Stimulated activated naive CD8-positive, alpha-beta T cell treated with anti-CD3 and anti-CD28 coated beads, Interleukin-15, Interleukin-2, amounts not matched to agents 100 U/mL and 50 U/mL, for 24 hours (primary cell): ENCODE measurements around the gene KRT5.
"Not testable (repeated sequence)": the region's sequence is repeated elsewhere in the genome, so short reads cannot be mapped to it uniquely, and the experiment has no call there.

Source experiments
- ATAC-seq: fragments of 150-1000 bp; cut with Tn5 transposase; one replicate; pipeline ENCODE4 v1.10.0; 2021
- DNase-seq: peaks from one replicate; pipeline ENCODE4 v3.0.0; 2021

The KRT5 gene

GRCh38 chr12:52518574-52519386, 1.4 kb downstream of the KRT5 start:
- no peak for DNase-seq
- no peak for ATAC-seq

GRCh38 chr12:52517888-52518287, 2.3 kb downstream of the KRT5 start:
- DNase-seq (no peak), ATAC-seq (no peak)

DNA sequence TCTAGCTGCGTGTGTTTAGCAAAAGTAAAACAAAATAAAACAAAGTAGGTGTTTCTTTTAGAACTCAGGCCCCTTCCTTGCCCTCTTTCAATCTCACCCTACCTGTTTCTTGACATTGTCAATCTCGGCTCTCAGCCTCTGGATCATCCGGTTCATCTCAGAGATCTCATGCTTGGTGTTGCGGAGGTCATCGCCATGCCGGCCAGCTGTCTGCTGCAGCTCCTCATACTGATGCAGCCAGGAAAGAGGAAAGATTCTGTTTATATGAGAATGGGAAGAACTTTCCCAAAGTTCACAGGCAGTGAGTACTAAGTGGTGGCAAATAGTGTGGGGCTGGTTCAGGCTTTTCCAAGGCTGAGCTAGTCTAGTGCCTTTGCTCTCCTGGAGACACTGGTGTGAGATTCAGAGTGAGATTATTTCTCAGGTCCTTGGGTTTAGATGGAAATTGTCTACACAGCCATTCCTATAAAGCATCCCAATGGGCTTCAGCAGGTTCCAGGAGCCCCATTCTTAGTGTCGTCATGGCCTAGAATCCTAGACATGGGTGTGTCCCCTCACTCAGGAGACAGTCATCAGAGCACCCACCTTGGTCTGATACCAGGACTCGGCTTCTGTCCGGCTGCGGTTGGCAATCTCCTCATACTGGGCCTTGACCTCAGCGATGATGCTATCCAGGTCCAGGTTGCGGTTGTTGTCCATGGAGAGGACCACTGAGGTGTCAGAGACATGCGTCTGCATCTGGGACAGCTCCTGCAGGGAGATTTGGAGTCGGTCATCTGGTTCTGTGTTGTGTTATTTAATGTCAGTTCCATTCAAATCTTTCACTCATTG, 3.0 kb downstream of the KRT5 start:
- ATAC-seq (no peak), DNase-seq (no peak)

DNA sequence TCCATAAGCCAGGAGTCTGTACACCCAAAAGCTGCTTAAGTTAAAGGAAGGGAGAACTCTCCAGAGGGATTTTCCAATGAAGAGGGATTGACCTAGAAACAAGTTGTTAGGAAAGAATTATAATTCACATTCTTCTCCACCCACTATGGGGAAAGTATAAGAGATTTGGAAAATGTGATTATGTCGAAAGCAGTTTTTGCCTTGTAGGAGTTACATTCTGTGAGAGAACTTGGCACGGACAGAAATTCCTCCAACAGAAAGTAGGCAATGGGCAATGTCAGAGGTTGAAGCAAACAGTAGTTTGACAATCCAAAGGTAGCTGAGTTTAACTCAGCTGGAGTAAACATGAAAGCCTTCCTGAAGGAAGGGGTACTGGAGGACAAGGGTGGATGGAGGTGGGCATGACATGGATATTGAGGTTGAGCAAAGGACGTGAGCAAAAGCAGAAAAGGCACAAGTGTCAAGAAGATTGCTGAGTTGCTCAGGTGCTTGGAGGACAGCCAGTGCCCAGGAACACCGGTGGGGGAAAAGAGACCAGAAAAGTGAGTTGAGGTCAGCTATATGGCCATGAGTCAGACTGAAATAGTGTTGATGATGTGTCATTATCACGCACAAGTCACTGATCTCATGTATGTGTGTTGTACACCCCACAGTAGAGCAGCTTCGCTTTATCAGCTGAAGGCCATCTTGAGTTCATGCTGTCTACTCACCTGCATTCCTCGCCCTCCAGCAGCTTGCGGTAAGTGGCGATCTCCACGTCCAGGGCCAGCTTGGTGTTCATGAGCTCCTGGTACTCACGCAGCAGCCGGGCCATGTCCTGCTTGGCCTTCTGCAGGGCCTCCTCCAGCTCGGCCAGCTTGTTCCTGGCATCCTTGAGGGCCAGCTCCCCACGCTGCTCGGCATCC, 4.0 kb downstream of the KRT5 start:
- ATAC-seq, result no peak
- no peak for DNase-seq

- no peak for ATAC-seq
Measured at GRCh38 chr12:52515319-52515646, 4.9 kb downstream of the KRT5 start.

DNA sequence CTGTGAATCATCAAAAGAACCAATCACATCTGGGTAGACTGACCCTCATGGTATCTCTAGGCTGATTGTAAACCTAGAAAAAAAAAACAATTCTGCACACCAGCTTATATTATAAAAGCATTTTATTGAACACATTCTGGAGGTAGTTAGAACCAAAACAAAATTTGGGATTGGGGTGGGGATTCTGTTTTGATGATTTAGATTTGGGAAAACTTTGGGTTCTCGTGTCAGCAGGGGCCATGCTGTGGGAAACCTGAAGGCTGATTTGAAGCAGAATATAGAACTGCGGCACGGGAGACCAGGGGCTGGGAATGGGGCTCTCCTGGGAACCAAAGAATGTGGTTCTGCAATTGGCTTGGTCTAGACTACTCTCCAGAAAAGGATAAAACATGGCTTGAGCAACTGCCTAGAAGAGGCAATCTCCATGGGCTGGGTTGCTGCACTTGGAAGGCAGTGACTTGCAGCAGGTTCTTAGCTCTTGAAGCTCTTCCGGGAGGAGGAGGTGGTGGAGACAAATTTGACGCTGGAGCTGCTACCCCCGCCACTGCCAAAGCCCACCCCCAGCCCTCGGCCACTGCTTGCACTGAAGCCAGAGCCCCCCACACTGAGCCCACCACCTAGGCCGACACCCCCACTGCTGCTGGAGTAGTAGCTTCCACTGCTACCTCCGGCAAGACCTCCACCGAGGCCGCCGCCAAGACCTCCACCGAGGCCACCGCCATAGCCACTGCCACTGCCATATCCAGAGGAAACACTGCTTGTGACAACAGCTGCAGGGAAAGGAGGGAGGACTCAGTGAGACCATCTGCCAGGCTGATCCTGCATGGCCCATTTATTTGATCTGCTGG, 5.5 kb downstream of the KRT5 start:
- ATAC-seq (no peak), DNase-seq (no peak)

More at GRCh38 chr12:52515319-52515646, 4.9 kb downstream of the KRT5 start:
- DNase-seq, result no peak

- DNase-seq, result no peak
- ATAC-seq, result no peak
Measured at GRCh38 chr12:52513736-52514135, 6.5 kb downstream of the KRT5 start.

GRCh38 chr12:52508211-52508610, 12.0 kb downstream of the KRT5 start:
- DNase-seq, result no peak
- ATAC-seq, result no peak

- ATAC-seq (peak; percentile 49), DNase-seq (no peak)
Measured at GRCh38 chr12:52506858-52507715, 13.1 kb downstream of the KRT5 start.

GRCh38 chr12:52502877-52503276, 17.3 kb downstream of the KRT5 start:
- DNase-seq, result no peak
- no peak for ATAC-seq

GRCh38 chr12:52501490-52501889, 18.7 kb downstream of the KRT5 start:
- DNase-seq, result no peak
- no peak for ATAC-seq

GRCh38 chr12:52500574-52500973, 19.6 kb downstream of the KRT5 start:
- ATAC-seq, result not testable (repeated sequence)

GRCh38 chr12:52499806-52500560, 20.2 kb downstream of the KRT5 start:
- DNase-seq, result no peak
- ATAC-seq, result no peak

More at GRCh38 chr12:52500574-52500973, 19.6 kb downstream of the KRT5 start:
- not testable (repeated sequence) for DNase-seq

- no peak for ATAC-seq
Measured at GRCh38 chr12:52498946-52499345, 21.2 kb downstream of the KRT5 start.

GRCh38 chr12:52497975-52498374, 22.2 kb downstream of the KRT5 start:
- ATAC-seq (no peak), DNase-seq (no peak)

More at GRCh38 chr12:52498946-52499345, 21.2 kb downstream of the KRT5 start:
- no peak for DNase-seq

DNA sequence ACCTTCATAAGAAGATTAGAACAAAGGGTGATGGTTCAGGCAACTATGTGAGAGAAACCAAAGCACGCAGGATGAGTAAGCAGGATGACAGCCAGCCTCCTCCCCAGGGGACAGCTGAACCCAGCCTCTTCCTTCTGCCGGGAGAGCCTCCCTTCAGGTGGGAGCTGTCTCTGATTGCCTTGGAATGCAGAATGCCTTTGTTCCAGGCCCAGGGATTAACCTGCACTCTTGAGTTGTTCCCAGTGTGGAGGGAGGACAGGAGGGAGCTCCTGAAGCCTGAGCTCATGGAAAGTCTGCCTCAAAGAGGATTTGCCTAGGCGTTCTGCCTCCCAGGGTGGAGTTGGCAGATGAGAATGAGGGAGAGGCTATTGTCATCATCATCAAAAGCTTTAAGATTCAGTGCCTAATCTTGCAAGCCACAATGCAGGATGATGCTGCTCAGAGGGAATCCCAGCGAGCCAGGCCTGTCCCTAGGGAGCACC, 23.6 kb downstream of the KRT5 start:
- ATAC-seq (no peak), DNase-seq (no peak)

GRCh38 chr12:52496054-52496453, 24.1 kb downstream of the KRT5 start:
- DNase-seq (no peak), ATAC-seq (no peak)

- ATAC-seq (peak; percentile 29), DNase-seq (no peak)
Measured at GRCh38 chr12:52495389-52495788, 24.8 kb downstream of the KRT5 start.

DNA sequence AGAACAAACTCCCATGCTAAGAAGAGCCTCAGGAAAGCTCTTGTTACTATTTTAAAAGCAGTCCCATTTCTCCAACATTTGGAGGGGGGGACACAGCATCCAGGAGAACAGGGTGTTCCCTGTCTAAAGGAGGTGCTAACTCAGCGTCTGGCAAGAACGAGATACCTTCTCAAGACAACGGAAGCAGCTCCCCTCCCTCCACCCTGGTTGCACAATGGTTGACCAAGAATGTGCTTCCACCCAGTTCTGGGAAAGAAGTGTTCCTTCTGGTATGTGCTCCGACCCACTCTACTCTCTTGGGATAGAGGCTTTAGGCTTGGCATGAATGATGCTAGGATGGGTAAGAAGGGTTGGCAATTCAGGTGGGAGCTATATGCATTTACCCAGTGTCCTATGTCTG, 25.7 kb downstream of the KRT5 start:
- DNase-seq (no peak), ATAC-seq (no peak)
